HFFc6 (cell line): Measurements from ENCODE around the gene PCYT1A. TPM values are rescaled to one million over a fixed set of nuclear protein-coding genes. Genes with fewer than 3 reads are reported as not detected.

ENCODE experiments used
- DNase-seq: peaks from one replicate; pipeline ENCODE4 v3.0.0-alpha.2; 2018
- H3K27ac Mint-ChIP-seq: 2 replicates; pipeline ENCODE4 v1.8.0; 2020; ENCODE audit warnings: mild to moderate bottlenecking, mixed read lengths
- H3K27me3 Mint-ChIP-seq: 2 replicates; pipeline ENCODE4 v1.8.0; 2021; ENCODE audit warnings: mild to moderate bottlenecking, moderate library complexity, mixed read lengths; ENCODE audit not compliant: insufficient read depth
- H3K36me3 Mint-ChIP-seq: 2 replicates; pipeline ENCODE4 v1.8.0; 2021; ENCODE audit warnings: low read depth, mixed read lengths
- H3K4me1 Mint-ChIP-seq: 2 replicates; pipeline ENCODE4 v1.8.0; 2020; ENCODE audit warnings: low read depth, mixed read lengths
- H3K4me3 Mint-ChIP-seq: 2 replicates; pipeline ENCODE4 v1.8.0; 2020; ENCODE audit warnings: mild to moderate bottlenecking, moderate library complexity, mixed read lengths
- H3K9me3 Mint-ChIP-seq: 2 replicates; pipeline ENCODE4 v1.8.0; 2020; ENCODE audit warnings: mild to moderate bottlenecking, mixed read lengths
- CTCF ChIP-seq: fragments of 200-600 bp; sonication (generic); IDR thresholded peaks from 2 replicates; pipeline ENCODE4 v1.5.0; 2021; ENCODE audit warnings: antibody characterized with exemption, mild to moderate bottlenecking
- total RNA-seq, 6 experiments: library from RNA; stranded (reverse); fragmentation: NEBNext Ultra II Directional; extraction: Animal tissue kit (Norgen Biotek cat#: 25700); gene quantifications; 2 replicates in 1 of 6; 3 replicates in 5 of 6; pipeline ENCODE4 v1.2.3, GENCODE V29; 2021

The PCYT1A gene
- total RNA-seq, 6 experiments from 2014 or later = 77.2 to 83.0 (median 81.2) TPM

- Mint-ChIP-seq H3K36me3 (peaks cover 14% of the 10 kb centered on the region), H3K4me1 (no peaks in the 10 kb centered on the region), H3K9me3 (no peaks in the 10 kb centered on the region), H3K27ac (no peak overlapping the region), H3K4me3 (no peak overlapping the region), H3K27me3 (peaks cover 3% of the 10 kb centered on the region)
- no peak for DNase-seq
- TF ChIP-seq CTCF = no peak
Measured at GRCh38 chr3:196232882-196233251, 54.7 kb downstream of the PCYT1A start.

- TF ChIP-seq CTCF = no peak
Measured at GRCh38 chr3:196232154-196232881, 55.2 kb downstream of the PCYT1A start.

GRCh38 chr3:196227629-196228493, 59.7 kb downstream of the PCYT1A start:
- no peak overlapping the region for H3K27ac Mint-ChIP-seq
- no peak for TF ChIP-seq CTCF
- DNase-seq = no peak
- H3K27me3 Mint-ChIP-seq = peaks cover 11% of the 10 kb centered on the region
- H3K9me3 Mint-ChIP-seq = no peaks in the 10 kb centered on the region
- H3K36me3 Mint-ChIP-seq = no peaks in the 10 kb centered on the region
- no peaks in the 10 kb centered on the region; the same call in 1 of the 2 replicates for H3K4me1 Mint-ChIP-seq
- no peak overlapping the region; the same call in 1 of the 2 replicates for H3K4me3 Mint-ChIP-seq

More at GRCh38 chr3:196232154-196232881, 55.2 kb downstream of the PCYT1A start:
- Mint-ChIP-seq H3K9me3 (no peaks in the 10 kb centered on the region), H3K36me3 (peaks cover 12% of the 10 kb centered on the region), H3K4me1 (no peaks in the 10 kb centered on the region), H3K27ac (no peak overlapping the region), H3K27me3 (peaks cover 7% of the 10 kb centered on the region), H3K4me3 (no peak overlapping the region)
- no peak for DNase-seq

GRCh38 chr3:196227121-196227561, 60.4 kb downstream of the PCYT1A start:
- H3K27ac Mint-ChIP-seq = no peak overlapping the region
- no peaks in the 10 kb centered on the region for H3K9me3 Mint-ChIP-seq
- peaks cover 11% of the 10 kb centered on the region for H3K27me3 Mint-ChIP-seq
- H3K4me1 Mint-ChIP-seq = no peaks in the 10 kb centered on the region; the same call in 1 of the 2 replicates
- no peaks in the 10 kb centered on the region for H3K36me3 Mint-ChIP-seq
- DNase-seq = no peak
- TF ChIP-seq CTCF = no peak
- H3K4me3 Mint-ChIP-seq = no peak overlapping the region; the same call in 1 of the 2 replicates

- TF ChIP-seq CTCF = no peak
- no peaks in the 10 kb centered on the region; the same call in 1 of the 2 replicates for H3K4me1 Mint-ChIP-seq
- H3K27me3 Mint-ChIP-seq = peaks cover 11% of the 10 kb centered on the region
- H3K27ac Mint-ChIP-seq = no peak overlapping the region
- no peak overlapping the region for H3K4me3 Mint-ChIP-seq
- no peaks in the 10 kb centered on the region for H3K36me3 Mint-ChIP-seq
- no peak for DNase-seq
- no peaks in the 10 kb centered on the region for H3K9me3 Mint-ChIP-seq
Measured at GRCh38 chr3:196225763-196226364, 61.7 kb downstream of the PCYT1A start.
